Neural crest cell (in vitro differentiated cells): ENCODE results near the gene RORC. TPM values are rescaled to one million over a fixed set of nuclear protein-coding genes. Genes with fewer than 3 reads are reported as not detected.

Experiments
- DNase-seq: peaks from one replicate; pipeline ENCODE4 v3.0.0; 2021; ENCODE audit warnings: low read depth, mixed read lengths, low spot score
- H3K27ac Mint-ChIP-seq: one replicate; pipeline ENCODE4 v1.8.0; 2021; ENCODE audit warnings: mild to moderate bottlenecking, mixed read lengths; ENCODE audit not compliant: unreplicated experiment
- H3K27me3 Mint-ChIP-seq: 2 replicates; pipeline ENCODE4 v1.8.0; 2021; ENCODE audit warnings: low read depth, mild to moderate bottlenecking, mixed read lengths
- H3K36me3 Mint-ChIP-seq: 2 replicates; pipeline ENCODE4 v1.8.0; 2021; ENCODE audit warnings: low read depth, mild to moderate bottlenecking, mixed read lengths
- H3K4me1 Mint-ChIP-seq: 2 replicates; pipeline ENCODE4 v1.8.0; 2021; ENCODE audit warnings: mixed read lengths
- H3K4me3 Mint-ChIP-seq: one replicate; pipeline ENCODE4 v1.8.0; 2021; ENCODE audit warnings: mild to moderate bottlenecking, mixed read lengths
- H3K9me3 Mint-ChIP-seq: 2 replicates; pipeline ENCODE4 v1.8.0; 2021; ENCODE audit warnings: mixed read lengths
- total RNA-seq: library from RNA; stranded (reverse); gene quantifications from 2 replicates; pipeline ENCODE4 v1.2.1, GENCODE V29; 2021
- TF ChIP-seq, protein P1 (sequence below): fragments of 200-600 bp; sonication (generic); conservative IDR thresholded peaks from 2 replicates; pipeline ENCODE4 v1.5.0; 2021; ENCODE audit warnings: antibody characterized with exemption, mild to moderate bottlenecking

The RORC gene
- total RNA-seq, 1 donor from 2014 or later, result 0.12 TPM

GRCh38 chr1:151807766-151808165 is 23.8 kb downstream of the RORC start:
- no peak overlapping the region for H3K27ac Mint-ChIP-seq
- no peaks in the 10 kb centered on the region for H3K9me3 Mint-ChIP-seq
- H3K27me3 Mint-ChIP-seq, result peaks cover 26% of the 10 kb centered on the region
- H3K4me1 Mint-ChIP-seq, result peaks cover 11% of the 10 kb centered on the region
- DNase-seq, result no peak
- no peak overlapping the region for H3K4me3 Mint-ChIP-seq
- no peaks in the 10 kb centered on the region for H3K36me3 Mint-ChIP-seq
- TF ChIP-seq, protein P1, sequence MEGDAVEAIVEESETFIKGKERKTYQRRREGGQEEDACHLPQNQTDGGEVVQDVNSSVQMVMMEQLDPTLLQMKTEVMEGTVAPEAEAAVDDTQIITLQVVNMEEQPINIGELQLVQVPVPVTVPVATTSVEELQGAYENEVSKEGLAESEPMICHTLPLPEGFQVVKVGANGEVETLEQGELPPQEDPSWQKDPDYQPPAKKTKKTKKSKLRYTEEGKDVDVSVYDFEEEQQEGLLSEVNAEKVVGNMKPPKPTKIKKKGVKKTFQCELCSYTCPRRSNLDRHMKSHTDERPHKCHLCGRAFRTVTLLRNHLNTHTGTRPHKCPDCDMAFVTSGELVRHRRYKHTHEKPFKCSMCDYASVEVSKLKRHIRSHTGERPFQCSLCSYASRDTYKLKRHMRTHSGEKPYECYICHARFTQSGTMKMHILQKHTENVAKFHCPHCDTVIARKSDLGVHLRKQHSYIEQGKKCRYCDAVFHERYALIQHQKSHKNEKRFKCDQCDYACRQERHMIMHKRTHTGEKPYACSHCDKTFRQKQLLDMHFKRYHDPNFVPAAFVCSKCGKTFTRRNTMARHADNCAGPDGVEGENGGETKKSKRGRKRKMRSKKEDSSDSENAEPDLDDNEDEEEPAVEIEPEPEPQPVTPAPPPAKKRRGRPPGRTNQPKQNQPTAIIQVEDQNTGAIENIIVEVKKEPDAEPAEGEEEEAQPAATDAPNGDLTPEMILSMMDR, result no peak

DNA sequence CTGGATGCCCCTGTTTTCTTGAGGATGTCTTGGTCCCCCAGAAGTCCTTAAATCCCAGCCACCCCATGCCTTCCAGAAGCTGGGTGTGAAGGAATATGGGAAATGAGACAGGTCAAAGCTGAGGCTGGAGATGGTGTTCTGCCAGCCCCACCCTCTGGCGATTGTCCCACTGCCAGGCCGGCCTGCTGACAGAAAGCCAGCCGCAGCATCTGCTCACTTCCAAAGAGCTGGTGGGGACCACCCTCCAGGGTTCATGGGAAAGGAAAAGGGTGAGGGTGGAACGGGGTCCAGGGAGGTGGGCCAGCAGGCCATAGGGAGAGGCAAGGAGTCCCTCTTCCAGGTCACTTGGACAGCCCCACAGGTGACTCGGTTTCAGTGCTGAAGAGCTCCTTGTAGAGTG is 24.5 kb downstream of the RORC start:
- H3K36me3 Mint-ChIP-seq, result no peaks in the 10 kb centered on the region
- peaks cover 26% of the 10 kb centered on the region for H3K27me3 Mint-ChIP-seq
- H3K27ac Mint-ChIP-seq, result no peak overlapping the region
- no peak for DNase-seq
- H3K4me3 Mint-ChIP-seq, result no peak overlapping the region
- H3K4me1 Mint-ChIP-seq, result peaks cover 11% of the 10 kb centered on the region
- TF ChIP-seq, protein P1, result no peak
- no peaks in the 10 kb centered on the region for H3K9me3 Mint-ChIP-seq

DNA sequence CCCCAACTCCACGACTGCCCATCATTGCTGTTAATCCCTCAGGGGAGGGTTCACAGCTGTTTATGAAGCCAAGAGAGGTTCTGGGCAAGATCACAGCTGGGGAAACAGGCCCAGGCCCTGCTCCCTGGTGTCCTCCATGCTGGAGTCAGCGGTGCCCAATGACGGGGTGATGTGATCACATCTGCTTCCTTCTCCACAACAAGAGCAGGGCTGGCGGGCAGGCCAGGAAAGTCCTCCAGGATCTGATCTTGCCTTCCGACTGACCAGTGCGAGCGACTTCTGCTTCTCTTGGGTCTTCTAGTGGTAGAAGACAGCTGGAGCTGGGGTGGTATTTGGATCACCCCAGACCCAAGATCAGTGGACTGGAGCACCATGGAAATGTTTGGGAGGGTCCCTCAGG is 25.4 kb downstream of the RORC start:
- peaks cover 11% of the 10 kb centered on the region for H3K4me1 Mint-ChIP-seq
- TF ChIP-seq, protein P1, result no peak
- H3K27ac Mint-ChIP-seq, result no peak overlapping the region
- H3K9me3 Mint-ChIP-seq, result no peaks in the 10 kb centered on the region
- no peak for DNase-seq
- peaks cover 26% of the 10 kb centered on the region for H3K27me3 Mint-ChIP-seq
- H3K4me3 Mint-ChIP-seq, result no peak overlapping the region
- H3K36me3 Mint-ChIP-seq, result no peaks in the 10 kb centered on the region

GRCh38 chr1:151805066-151805820 is 26.4 kb downstream of the RORC start, which contains the start of gene LINGO4:
Gene LINGO4, minus strand, starts transcription at chr1:151805419. Its CDS starts 2,715 bp downstream, at chr1:151802704.
- no peaks in the 10 kb centered on the region for H3K9me3 Mint-ChIP-seq
- peaks cover 26% of the 10 kb centered on the region for H3K27me3 Mint-ChIP-seq
- DNase-seq, result no peak
- no peak within 1 kb of the TSS for H3K27ac Mint-ChIP-seq
- TF ChIP-seq, protein P1, result no peak
- H3K4me3 Mint-ChIP-seq, result no peak within 1 kb of the TSS
- H3K4me1 Mint-ChIP-seq, result peaks cover 10% of the 10 kb centered on the region
- no peaks in the 10 kb centered on the region for H3K36me3 Mint-ChIP-seq

GRCh38 chr1:151803915-151804314 is 27.7 kb downstream of the RORC start:
- Mint-ChIP-seq H3K4me1 (peaks cover 4% of the 10 kb centered on the region), H3K27me3 (peaks cover 35% of the 10 kb centered on the region), H3K9me3 (no peaks in the 10 kb centered on the region), H3K4me3 (no peak overlapping the region), H3K27ac (no peak overlapping the region), H3K36me3 (no peaks in the 10 kb centered on the region)
- DNase-seq, result no peak
- TF ChIP-seq, protein P1, result no peak
